Measurements from ENCODE around the gene RMND5B. TPM values are rescaled to one million over a fixed set of nuclear protein-coding genes. Genes with fewer than 3 reads are reported as not detected.

The RMND5B gene
- total RNA-seq, 1 donor from 2014 or later, result 25.3 TPM

DNA sequence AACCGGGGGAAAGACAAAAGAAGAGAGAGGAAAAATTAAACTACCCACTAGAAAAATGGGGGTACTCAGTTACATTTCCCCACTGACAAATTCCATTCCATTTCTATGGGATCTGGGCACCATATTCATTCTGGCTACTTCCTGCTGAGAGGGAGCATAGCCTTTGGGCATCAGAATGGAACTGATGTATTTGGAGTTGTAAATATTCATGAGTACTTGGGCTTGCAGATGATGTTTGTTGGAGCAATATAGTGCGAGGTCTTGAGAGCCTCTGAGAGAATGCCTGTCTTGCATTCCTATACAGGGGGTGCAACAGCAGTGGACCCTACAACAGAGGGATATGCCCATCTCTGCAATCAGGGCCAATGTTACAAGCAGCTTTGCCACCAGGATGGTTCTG is 39.6 kb downstream of the RMND5B start:
- no peak overlapping the region for H3K27ac Mint-ChIP-seq
- H3K4me1 Mint-ChIP-seq, result peaks cover 9% of the 10 kb centered on the region
- H3K4me3 ChIP-seq, result no peak overlapping the region
- H3K9me3 Mint-ChIP-seq, result no peaks in the 10 kb centered on the region
- H3K79me2 ChIP-seq (ENCODE audit: low read depth), result no peaks in the 10 kb centered on the region
- peaks cover 7% of the 10 kb centered on the region for H3K27me3 Mint-ChIP-seq (ENCODE audit: insufficient read depth, low read depth)
- no peaks in the 10 kb centered on the region for H3K9me3 ChIP-seq (ENCODE audit: low read depth)
- H3K36me3 ChIP-seq, result no peaks in the 10 kb centered on the region
- H3K36me3 Mint-ChIP-seq, result no peaks in the 10 kb centered on the region
- no peaks in the 10 kb centered on the region for H4K20me1 ChIP-seq (ENCODE audit: low read depth)
- no peak overlapping the region for H3K9ac ChIP-seq
- H2AFZ ChIP-seq (replicated peaks), result no peak overlapping the region
- no peaks in the 10 kb centered on the region for H3F3A ChIP-seq (ENCODE audit: low read depth)
- no peaks in the 10 kb centered on the region for H3K4me1 ChIP-seq
- TF ChIP-seq EZH2phosphoT487 (IDR thresholded peaks at IDR 0.05) (no peak), EZH2 (IDR thresholded peaks at IDR 0.05) (no peak), CTCF (IDR thresholded peaks at IDR 0.05) (no peak)
- H3K4me2 ChIP-seq, result no peak overlapping the region
- H3K27ac ChIP-seq, result no peak overlapping the region
- DNase-seq (ENCODE audit: low spot score), result no peak
- no peaks in the 10 kb centered on the region for H3K27me3 ChIP-seq
- no peak overlapping the region for H3K4me3 Mint-ChIP-seq

GRCh38 chr5:178174456-178174855 is 43.6 kb downstream of the RMND5B start:
- no peak overlapping the region for H2AFZ ChIP-seq (replicated peaks)
- Mint-ChIP-seq H3K4me3 (no peak overlapping the region), H3K4me1 (peaks cover 9% of the 10 kb centered on the region), H3K27ac (no peak overlapping the region), H3K9me3 (peaks cover 2% of the 10 kb centered on the region), H3K27me3 (ENCODE audit: insufficient read depth, low read depth) (peaks cover 7% of the 10 kb centered on the region), H3K36me3 (no peaks in the 10 kb centered on the region)
- DNase-seq (ENCODE audit: low spot score), result no peak
- no peak overlapping the region for H3K9ac ChIP-seq
- no peaks in the 10 kb centered on the region for H4K20me1 ChIP-seq (ENCODE audit: low read depth)
- H3K27ac ChIP-seq, result no peak overlapping the region
- H3K4me1 ChIP-seq, result no peaks in the 10 kb centered on the region
- TF ChIP-seq EZH2 (IDR thresholded peaks at IDR 0.05) (no peak), EZH2phosphoT487 (IDR thresholded peaks at IDR 0.05) (no peak), CTCF (IDR thresholded peaks at IDR 0.05) (no peak)
- H3K36me3 ChIP-seq, result no peaks in the 10 kb centered on the region
- H3F3A ChIP-seq (ENCODE audit: low read depth), result peaks cover 5% of the 10 kb centered on the region
- H3K4me3 ChIP-seq, result no peak overlapping the region
- H3K9me3 ChIP-seq (ENCODE audit: low read depth), result no peaks in the 10 kb centered on the region
- H3K4me2 ChIP-seq, result no peak overlapping the region
- H3K79me2 ChIP-seq (ENCODE audit: low read depth), result no peaks in the 10 kb centered on the region
- no peaks in the 10 kb centered on the region for H3K27me3 ChIP-seq

GRCh38 chr5:178176791-178177190 is 46.0 kb downstream of the RMND5B start:
- H3K4me3 Mint-ChIP-seq, result no peak overlapping the region
- H3K9me3 ChIP-seq (ENCODE audit: low read depth), result no peaks in the 10 kb centered on the region
- H3K9me3 Mint-ChIP-seq, result peaks cover 6% of the 10 kb centered on the region
- H3K27me3 Mint-ChIP-seq (ENCODE audit: insufficient read depth, low read depth), result peaks cover 11% of the 10 kb centered on the region
- no peaks in the 10 kb centered on the region for H3K36me3 Mint-ChIP-seq
- H3K4me2 ChIP-seq, result no peak overlapping the region
- H3K36me3 ChIP-seq, result no peaks in the 10 kb centered on the region
- DNase-seq (ENCODE audit: low spot score), result no peak
- H3K27ac Mint-ChIP-seq, result no peak overlapping the region
- no peaks in the 10 kb centered on the region for H3K27me3 ChIP-seq
- no peak overlapping the region for H2AFZ ChIP-seq (replicated peaks)
- peaks cover 13% of the 10 kb centered on the region for H3F3A ChIP-seq (ENCODE audit: low read depth)
- peaks cover 11% of the 10 kb centered on the region for H3K4me1 ChIP-seq
- no peak overlapping the region for H3K27ac ChIP-seq
- no peak overlapping the region for H3K9ac ChIP-seq
- H4K20me1 ChIP-seq (ENCODE audit: low read depth), result no peaks in the 10 kb centered on the region
- peaks cover 4% of the 10 kb centered on the region for H3K4me1 Mint-ChIP-seq
- H3K4me3 ChIP-seq, result no peak overlapping the region
- no peak for TF ChIP-seq EZH2 (IDR thresholded peaks at IDR 0.05)
- TF ChIP-seq EZH2phosphoT487 (IDR thresholded peaks at IDR 0.05), result no peak
- no peak for TF ChIP-seq CTCF (IDR thresholded peaks at IDR 0.05)
- no peaks in the 10 kb centered on the region for H3K79me2 ChIP-seq (ENCODE audit: low read depth)
